Gastrocnemius medialis (tissue), 4 donors: ENCODE results near the gene FBRSL1. TPM values are rescaled to one million over a fixed set of nuclear protein-coding genes. Genes with fewer than 3 reads are reported as not detected.

Experiments used
- ATAC-seq, 2 donors: fragments of 150-250 bp; one replicate each; pipeline ENCODE4 v1.9.1; 2016
- DNase-seq, 2 donors: peaks; one replicate each; pipeline ENCODE4 v3.0.0-alpha.2; 2019
- H3K27ac ChIP-seq, 4 donors: fragments of 200-600 bp; sonication (generic); 1 replicate in 1 of 4; 2 replicates in 3 of 4; pipeline ENCODE4 v1.5.1; 2016 to 2018; ENCODE audit warnings: mild to moderate bottlenecking in 2 of 4, moderate library complexity in 1 of 4
- H3K27me3 ChIP-seq, 3 donors: fragments of 200-600 bp; sonication (generic) in 2 of 3; 1 replicate in 1 of 3; 2 replicates in 2 of 3; pipeline versions ENCODE4 v1.5.1 to v1.6.0; 2016 to 2019; ENCODE audit warnings: mild to moderate bottlenecking in 1 of 3, moderate library complexity in 1 of 3
- H3K36me3 ChIP-seq, 2 donors: fragments of 200-600 bp; sonication (generic) in 1 of 2; one replicate each; pipeline ENCODE4 v1.5.1; 2017 to 2018
- H3K4me1 ChIP-seq, 2 donors: fragments of 200-600 bp; sonication (generic) in 1 of 2; one replicate each; pipeline ENCODE4 v1.5.1; 2016 to 2017; ENCODE audit warnings: mild to moderate bottlenecking in 2 of 2
- H3K4me3 ChIP-seq, 4 donors: fragments of 200-600 bp; sonication (generic) in 3 of 4; 1 replicate in 1 of 4; 2 replicates in 3 of 4; pipeline ENCODE4 v1.5.1; 2016 to 2019; ENCODE audit warnings: mild to moderate bottlenecking in 2 of 4
- H3K9me3 ChIP-seq, 3 donors: fragments of 200-600 bp; sonication (generic) in 2 of 3; 1 replicate in 1 of 3; 2 replicates in 2 of 3; pipeline ENCODE4 v1.5.1; 2016 to 2019
- CTCF ChIP-seq, 5 experiments: fragments of 450-650 bp in 3 of 5; fragments of 200-600 bp in 2 of 5; sonication (generic) in 2 of 5; IDR thresholded peaks in 4 of 5; conservative IDR thresholded peaks in 1 of 5; 1 replicate in 4 of 5; 2 replicates in 1 of 5; pipeline ENCODE4 v1.5.1; 2016 to 2019; ENCODE audit warnings: antibody characterized with exemption in 5 of 5, mild to moderate bottlenecking in 3 of 5, moderate library complexity in 3 of 5
- POLR2A ChIP-seq, 2 donors: fragments of 450-650 bp; IDR thresholded peaks; one replicate each; pipeline ENCODE4 v1.6.1; 2017; ENCODE audit warnings: antibody characterized with exemption in 2 of 2, mild to moderate bottlenecking in 2 of 2, moderate library complexity in 2 of 2
- in situ Hi-C, 4 donors: fragments of 200-750 bp; cut with MboI; loops; one replicate each; pipeline versions ENCODE4 v1.15.0 to v1.8.0; 2017; ENCODE audit warnings: low sequenced_read_pairs in 4 of 4
- intact Hi-C: fragments of 100-400 bp; cut with DNase I; formaldehyde crosslinking; loops from one replicate; pipeline ENCODE4 v1.15.1; 2023; ENCODE audit warnings: low total_unique reads
- total RNA-seq, 4 donors: library from RNA; depleted of rRNA; stranded (reverse); fragments of >200 nt; gene quantifications; one replicate each; pipeline versions ENCODE4 v1.1.0 to v1.2.3, GENCODE V29; 2016

The FBRSL1 gene
- total RNA-seq, 4 donors from 2014 or later: 8.4 to 29.4 (median 22.8) TPM

- in situ Hi-C loops (no loop called here), intact Hi-C loops (no loop called here)
- ATAC-seq: no peak
Measured at GRCh38 chr12:132454193-132454932, 35.6 kb upstream of the FBRSL1 start.

GRCh38 chr12:132454933-132455418, 35.0 kb upstream of the FBRSL1 start:
- Histone ChIP-seq H3K27ac (no peak overlapping the region), H3K4me1 (no peaks in the 10 kb centered on the region), H3K9me3 (no peaks in the 10 kb centered on the region), H3K27me3 (peaks cover 30 to 44% (median 40%) of the 10 kb centered on the region in 3 donors), H3K4me3 (no peak overlapping the region), H3K36me3 (no peaks in the 10 kb centered on the region)
- TF ChIP-seq POLR2A (IDR thresholded peaks at IDR 0.05): no peak
- TF ChIP-seq CTCF (IDR thresholded peaks at IDR 0.05 in 4 of 5, conservative IDR thresholded peaks at IDR 0.05 in 1 of 5): no peak
- no peak for DNase-seq
- ATAC-seq: no peak
- intact Hi-C loops: no loop called here
- in situ Hi-C loops: no loop called here

More at GRCh38 chr12:132454193-132454932, 35.6 kb upstream of the FBRSL1 start:
- H3K36me3 ChIP-seq: no peaks in the 10 kb centered on the region
- no peak for TF ChIP-seq CTCF (IDR thresholded peaks at IDR 0.05 in 4 of 5, conservative IDR thresholded peaks at IDR 0.05 in 1 of 5)
- no peak for TF ChIP-seq POLR2A (IDR thresholded peaks at IDR 0.05)
- H3K27ac ChIP-seq: no peak overlapping the region
- H3K9me3 ChIP-seq: no peaks in the 10 kb centered on the region
- no peaks in the 10 kb centered on the region for H3K4me1 ChIP-seq
- no peak overlapping the region for H3K4me3 ChIP-seq
- peaks cover 36 to 50% (median 41%) of the 10 kb centered on the region in 3 donors for H3K27me3 ChIP-seq
- DNase-seq: no peak

GRCh38 chr12:132455565-132455964, 34.4 kb upstream of the FBRSL1 start:
- Histone ChIP-seq H3K27ac (no peak overlapping the region), H3K4me3 (no peak overlapping the region), H3K4me1 (no peaks in the 10 kb centered on the region), H3K9me3 (no peaks in the 10 kb centered on the region), H3K27me3 (peaks cover 24 to 39% (median 35%) of the 10 kb centered on the region in 3 donors), H3K36me3 (no peaks in the 10 kb centered on the region)
- intact Hi-C loops: no loop called here
- no peak for ATAC-seq
- in situ Hi-C loops: no loop called here
- DNase-seq: no peak
- TF ChIP-seq POLR2A (IDR thresholded peaks at IDR 0.05): no peak
- no peak for TF ChIP-seq CTCF (IDR thresholded peaks at IDR 0.05 in 4 of 5, conservative IDR thresholded peaks at IDR 0.05 in 1 of 5)

GRCh38 chr12:132456186-132456943, 33.6 kb upstream of the FBRSL1 start:
- Histone ChIP-seq H3K9me3 (no peaks in the 10 kb centered on the region), H3K36me3 (no peaks in the 10 kb centered on the region), H3K27me3 (peaks cover 16 to 32% (median 27%) of the 10 kb centered on the region in 3 donors), H3K4me1 (no peaks in the 10 kb centered on the region), H3K27ac (no peak overlapping the region), H3K4me3 (no peak overlapping the region)
- in situ Hi-C loops (no loop called here), intact Hi-C loops (no loop called here)
- ATAC-seq (no peak), DNase-seq (no peak)
- TF ChIP-seq CTCF (IDR thresholded peaks at IDR 0.05 in 4 of 5, conservative IDR thresholded peaks at IDR 0.05 in 1 of 5): no peak
- TF ChIP-seq POLR2A (IDR thresholded peaks at IDR 0.05): no peak
